CMK (cell line): Measurements from ENCODE around the gene PDZRN4.
"Not testable (repeated sequence)": the region's sequence is repeated elsewhere in the genome, so short reads cannot be mapped to it uniquely, and the experiment has no call there.

ENCODE experiments used
- DNase-seq: peaks from one replicate; pipeline ENCODE4 v3.0.0-alpha.2; 2010; ENCODE audit warnings: low read depth

The PDZRN4 gene

GRCh38 chr12:41511247-41511646 is 323.1 kb downstream of the PDZRN4 start:
- DNase-seq = no peak

DNA sequence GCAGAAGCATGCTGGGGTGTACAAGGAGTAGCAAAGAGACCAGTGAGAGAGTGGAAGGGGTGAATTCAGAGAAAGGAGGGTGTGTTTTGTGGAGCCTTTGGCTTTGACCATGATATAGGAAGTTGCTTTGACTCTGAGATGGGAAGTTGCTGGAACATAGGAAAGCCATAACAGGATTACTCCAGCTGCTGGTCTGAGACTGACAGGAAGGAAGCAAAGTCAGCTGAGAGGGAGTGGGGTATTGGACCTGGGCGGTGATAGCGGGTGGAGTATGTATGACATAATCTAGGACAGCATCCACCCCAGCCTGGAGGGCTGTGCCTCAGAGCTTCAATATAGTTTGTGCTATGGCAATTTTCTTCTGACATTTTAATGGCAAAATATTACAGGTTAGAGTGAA is 324.4 kb downstream of the PDZRN4 start:
- DNase-seq = peak; percentile 9

DNA sequence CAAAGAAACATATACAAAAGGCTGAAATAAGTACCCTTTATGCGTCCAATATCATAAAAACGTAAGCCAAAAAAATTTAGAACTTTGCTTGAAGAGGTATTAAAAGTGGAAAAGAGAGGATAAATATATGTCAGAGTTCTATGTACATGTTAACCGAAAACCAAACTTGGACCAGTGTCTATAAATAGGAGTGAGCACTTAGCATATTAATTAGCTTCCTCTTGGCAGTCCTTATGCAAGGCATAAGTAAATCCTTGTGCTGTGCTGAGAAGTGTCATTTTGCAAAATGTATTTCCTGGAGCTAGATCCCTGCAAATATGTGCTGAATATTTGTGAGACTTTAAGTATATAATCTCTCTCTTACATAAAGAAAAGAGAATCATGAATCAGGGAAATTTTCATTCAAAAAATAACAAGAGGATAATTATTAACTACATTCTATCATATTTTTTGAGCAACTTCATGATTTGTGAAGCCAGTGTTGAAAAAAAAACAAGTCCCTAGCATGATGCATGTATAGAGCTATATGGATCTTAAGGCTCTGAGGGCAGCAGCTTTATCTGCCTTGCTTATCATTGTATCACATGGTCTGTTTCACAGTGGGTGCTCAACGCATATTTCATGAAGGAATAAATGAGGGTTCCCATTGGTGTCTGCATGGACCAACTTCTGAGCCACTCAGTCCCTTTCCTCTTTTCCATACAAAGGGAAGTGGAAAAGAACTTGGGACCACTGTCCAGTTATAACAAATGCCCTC is 326.1 kb downstream of the PDZRN4 start:
- no peak for DNase-seq

- DNase-seq = no peak
Measured at GRCh38 chr12:41514907-41515306, 326.8 kb downstream of the PDZRN4 start.

DNA sequence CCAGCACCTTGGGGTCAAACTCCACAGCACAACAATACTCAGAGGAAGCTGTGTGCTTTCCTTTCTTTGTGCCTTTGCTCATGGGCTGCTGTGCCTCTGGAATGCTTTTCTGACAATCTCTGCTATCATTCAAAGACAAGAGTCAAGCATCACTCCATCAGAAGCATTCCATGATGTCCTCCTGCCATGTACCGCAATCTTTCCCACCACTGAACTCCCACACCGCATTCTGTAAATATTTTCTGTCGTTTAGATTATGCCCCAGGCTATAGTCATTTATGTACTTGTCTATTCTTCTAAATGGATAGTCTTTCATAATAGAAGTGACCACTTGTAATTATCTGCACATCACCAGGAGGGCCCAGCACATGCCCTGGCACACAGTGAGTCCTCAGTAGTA is 327.8 kb downstream of the PDZRN4 start:
- no peak for DNase-seq

DNA sequence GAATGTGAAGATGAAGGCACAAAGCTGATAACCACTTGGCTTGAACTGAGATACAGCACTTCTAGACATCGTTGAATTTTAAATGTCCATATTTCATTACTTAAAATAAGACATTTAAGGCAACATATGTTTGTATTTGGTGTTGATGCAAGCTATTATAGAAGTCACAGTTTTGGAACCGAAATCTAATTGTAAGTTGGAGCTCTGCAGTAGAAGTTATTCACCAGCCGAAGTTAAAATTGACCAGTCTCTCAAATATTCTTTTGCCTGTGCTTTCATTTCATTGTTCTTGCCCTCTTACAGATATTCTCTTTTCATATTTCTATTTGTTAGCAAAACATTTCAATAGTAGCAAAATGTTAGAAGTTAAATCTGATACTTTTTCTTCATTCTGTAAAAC is 332.7 kb downstream of the PDZRN4 start:
- DNase-seq = no peak

DNA sequence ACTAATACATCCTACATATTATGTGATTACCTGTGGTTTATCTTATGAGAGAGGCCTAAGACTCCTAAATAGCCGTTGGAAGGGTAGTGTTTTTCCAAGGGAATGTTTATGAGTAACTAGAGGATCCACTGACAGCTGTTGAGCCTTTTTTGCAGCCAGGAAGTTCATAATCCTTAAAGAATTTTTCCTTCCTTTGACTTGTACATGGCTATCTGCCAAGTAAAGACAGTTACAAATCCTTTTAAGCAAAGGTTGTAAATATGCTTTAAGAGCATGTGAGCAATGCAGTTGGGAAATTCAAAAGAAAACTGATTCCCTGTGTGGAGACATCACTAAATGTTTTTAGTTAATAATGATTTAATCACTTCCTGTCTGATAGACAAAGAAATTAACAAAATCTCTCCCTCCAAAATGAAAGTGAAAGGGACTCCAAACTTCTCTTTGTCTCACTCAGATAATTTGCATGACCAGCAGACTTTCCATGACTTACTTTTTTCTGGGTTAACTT is 333.8 kb downstream of the PDZRN4 start:
- no peak for DNase-seq

GRCh38 chr12:41527062-41527461 is 338.9 kb downstream of the PDZRN4 start:
- no peak for DNase-seq

DNA sequence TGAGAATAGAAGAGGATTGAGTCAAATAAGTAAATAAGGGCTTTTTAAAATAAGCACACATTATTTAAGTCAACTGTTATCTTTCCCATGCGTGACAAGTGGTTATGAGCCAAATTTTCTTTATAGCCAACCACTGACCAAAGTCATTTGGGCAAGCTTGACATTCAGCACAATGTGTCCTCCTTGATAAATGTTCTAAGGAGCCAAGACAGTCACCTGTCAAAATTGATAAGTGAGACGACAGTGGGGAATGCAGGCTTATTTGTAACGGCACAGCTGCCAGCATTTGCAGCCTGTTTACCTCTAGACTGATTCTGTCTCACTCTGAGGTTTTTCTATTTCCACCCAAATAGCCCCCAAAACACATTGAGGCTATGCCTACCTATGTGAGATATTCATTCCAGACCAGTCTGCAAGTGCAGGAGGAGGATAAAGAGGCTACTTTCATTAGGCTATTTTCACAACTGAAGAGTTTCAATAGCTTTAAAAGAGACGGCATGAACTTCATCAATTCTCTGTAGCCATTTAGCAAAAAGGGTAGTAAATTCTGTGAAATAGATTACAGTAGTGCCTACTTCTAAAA is 339.5 kb downstream of the PDZRN4 start:
- no peak for DNase-seq

- DNase-seq = no peak
Measured at GRCh38 chr12:41528874-41529273, 340.8 kb downstream of the PDZRN4 start.

- DNase-seq = no peak
Measured at GRCh38 chr12:41530441-41530840, 342.3 kb downstream of the PDZRN4 start.

- no peak for DNase-seq
Measured at GRCh38 chr12:41531147-41531829, 343.2 kb downstream of the PDZRN4 start.

- no peak for DNase-seq
Measured at GRCh38 chr12:41532072-41532471, 344.0 kb downstream of the PDZRN4 start.

GRCh38 chr12:41536813-41537490 is 348.8 kb downstream of the PDZRN4 start:
- DNase-seq = no peak

GRCh38 chr12:41537522-41537921 is 349.4 kb downstream of the PDZRN4 start:
- no peak for DNase-seq

GRCh38 chr12:41545761-41546160 is 357.6 kb downstream of the PDZRN4 start:
- DNase-seq = no peak

GRCh38 chr12:41547071-41547470 is 359.0 kb downstream of the PDZRN4 start:
- DNase-seq = not testable (repeated sequence)

- DNase-seq = no peak
Measured at GRCh38 chr12:41548926-41549325, 360.8 kb downstream of the PDZRN4 start.

DNA sequence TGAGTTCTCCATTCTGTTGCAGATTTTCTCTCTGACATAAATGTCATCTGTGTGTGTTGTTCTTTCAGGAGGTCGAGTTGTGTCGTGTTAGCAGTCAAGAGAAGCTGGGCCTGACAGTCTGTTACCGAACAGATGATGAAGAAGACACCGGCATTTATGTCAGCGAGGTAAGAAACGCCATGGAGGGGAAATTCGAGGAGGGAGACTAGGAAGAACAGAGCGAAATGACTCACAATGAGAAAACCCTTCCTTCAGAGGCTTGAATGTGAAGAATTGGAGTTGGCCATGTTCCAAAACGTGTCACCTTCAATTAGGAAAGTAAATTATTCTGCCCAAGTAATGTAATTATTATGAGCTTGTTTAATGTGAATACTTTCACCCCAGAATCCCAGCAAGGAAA is 364.5 kb downstream of the PDZRN4 start:
- no peak for DNase-seq

- DNase-seq = no peak
Measured at GRCh38 chr12:41556176-41556575, 368.1 kb downstream of the PDZRN4 start.

- no peak for DNase-seq
Measured at GRCh38 chr12:41557344-41557743, 369.2 kb downstream of the PDZRN4 start.

DNA sequence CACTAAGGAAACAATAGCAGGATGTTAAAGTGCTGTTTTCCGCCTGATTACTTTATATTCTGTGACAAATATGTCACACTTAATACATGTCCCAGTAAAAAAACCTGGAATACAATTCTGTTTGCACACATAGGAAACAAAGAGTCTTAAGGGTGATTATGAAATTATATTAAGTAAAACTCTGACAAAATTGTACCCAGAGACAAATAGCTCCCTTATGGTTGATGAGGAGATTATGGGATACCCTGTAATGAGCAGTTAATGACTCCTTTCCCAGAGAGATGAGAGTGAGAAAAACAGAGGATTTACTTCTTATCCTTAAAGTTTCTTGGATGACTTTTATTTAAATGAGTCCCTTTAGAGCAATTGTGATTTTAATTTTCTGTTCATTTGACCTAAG is 370.6 kb downstream of the PDZRN4 start:
- no peak for DNase-seq

DNA sequence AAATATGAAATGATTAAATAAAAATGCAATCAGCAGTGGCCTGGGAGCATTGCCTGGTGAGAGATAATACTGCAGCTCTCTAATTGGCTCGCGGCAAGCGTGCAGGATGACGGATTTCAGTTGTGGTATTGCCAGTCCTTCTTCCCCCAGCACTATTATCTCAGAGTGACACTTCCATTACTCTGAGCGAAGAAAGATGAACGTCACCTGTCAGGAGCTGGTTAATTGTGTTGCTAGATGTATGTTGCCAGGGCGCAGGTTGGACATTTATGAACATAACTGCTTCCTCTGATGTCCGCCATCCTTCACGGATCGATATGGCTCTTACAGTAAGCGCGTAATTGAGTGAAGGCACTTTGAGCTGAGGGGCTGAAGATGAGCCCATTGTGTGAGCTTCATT is 374.9 kb downstream of the PDZRN4 start:
- DNase-seq = no peak
